Trophoblast cell (in vitro differentiated cells and primary cell): ENCODE measurements around the gene LRRC45.
A peak's percentile ranks its signal among the peaks of the same experiment; 100 is the strongest.

Source experiments
- DNase-seq, 2 donors: peaks; one replicate each; pipeline ENCODE4 v3.0.0-alpha.2; 2016
- H2AFZ ChIP-seq: 2 replicates; pipeline ENCODE4 v1.6.1; 2013; ENCODE audit warnings: low read length, moderate library complexity, mild to moderate bottlenecking; ENCODE audit not compliant: insufficient read depth, poor library complexity
- H2AK5ac ChIP-seq: 2 replicates; pipeline ENCODE4 v1.6.1; 2013; ENCODE audit warnings: mild to moderate bottlenecking, low read length
- H2BK120ac ChIP-seq: 2 replicates; pipeline ENCODE4 v1.6.1; 2013; ENCODE audit warnings: low read length, mild to moderate bottlenecking, moderate library complexity; ENCODE audit not compliant: insufficient read depth, poor library complexity
- H2BK12ac ChIP-seq: 2 replicates; pipeline ENCODE4 v1.6.1; 2013; ENCODE audit warnings: mild to moderate bottlenecking, low read length, moderate library complexity
- H2BK5ac ChIP-seq: 2 replicates; pipeline ENCODE4 v1.6.1; 2013; ENCODE audit warnings: low read length, low read depth, moderate library complexity, mild to moderate bottlenecking; ENCODE audit not compliant: poor library complexity
- H3K14ac ChIP-seq: 2 replicates; pipeline ENCODE4 v1.6.1; 2013; ENCODE audit warnings: mild to moderate bottlenecking, low read length
- H3K18ac ChIP-seq: 2 replicates; pipeline ENCODE4 v1.6.1; 2013; ENCODE audit warnings: mild to moderate bottlenecking, low read length
- H3K23ac ChIP-seq: 2 replicates; pipeline ENCODE4 v1.6.1; 2013; ENCODE audit warnings: low read length
- H3K27ac ChIP-seq: 2 replicates; pipeline ENCODE4 v1.5.1; 2013; ENCODE audit warnings: low read depth, mild to moderate bottlenecking, inconsistent platforms, low read length, moderate library complexity
- H3K27me3 ChIP-seq: 2 replicates; pipeline ENCODE4 v1.6.1; 2013; ENCODE audit warnings: inconsistent platforms, mild to moderate bottlenecking, low read length, moderate library complexity; ENCODE audit not compliant: insufficient read depth
- H3K36me3 ChIP-seq, 2 experiments: 1 replicate in 1 of 2; 2 replicates in 1 of 2; pipeline ENCODE4 v1.6.1; 2013; ENCODE audit warnings: low read length in 2 of 2, mild to moderate bottlenecking in 2 of 2, moderate library complexity in 1 of 2; ENCODE audit not compliant: insufficient read depth in 2 of 2, control insufficient read depth in 1 of 2
- H3K4ac ChIP-seq: 2 replicates; pipeline ENCODE4 v1.6.1; 2013; ENCODE audit warnings: low read depth, mild to moderate bottlenecking, low read length, moderate library complexity
- H3K4me1 ChIP-seq, 2 experiments: 1 replicate in 1 of 2; 2 replicates in 1 of 2; pipeline ENCODE4 v1.6.1; 2013; ENCODE audit warnings: low read length in 2 of 2, mild to moderate bottlenecking in 2 of 2, moderate library complexity in 1 of 2; ENCODE audit not compliant: insufficient read depth in 2 of 2, control insufficient read depth in 1 of 2
- H3K4me2 ChIP-seq: 2 replicates; pipeline ENCODE4 v1.6.1; 2013; ENCODE audit warnings: inconsistent platforms, mild to moderate bottlenecking, low read length, moderate library complexity
- H3K4me3 ChIP-seq: 2 replicates; pipeline ENCODE4 v1.5.1; 2013; ENCODE audit warnings: mild to moderate bottlenecking, low read depth, low read length, inconsistent platforms
- H3K79me1 ChIP-seq: one replicate; pipeline ENCODE4 v1.6.1; 2013; ENCODE audit warnings: low read length
- H3K79me2 ChIP-seq: 2 replicates; pipeline ENCODE4 v1.6.1; 2013; ENCODE audit warnings: low read length, mild to moderate bottlenecking; ENCODE audit not compliant: control insufficient read depth, insufficient read depth, poor library complexity
- H3K9ac ChIP-seq: 2 replicates; pipeline ENCODE4 v1.6.1; 2013; ENCODE audit warnings: mild to moderate bottlenecking, low read length
- H3K9me3 ChIP-seq: 2 replicates; pipeline ENCODE4 v1.6.1; 2013; ENCODE audit warnings: low read depth, mild to moderate bottlenecking, control low read depth, inconsistent platforms, low read length; ENCODE audit not compliant: insufficient read depth
- H4K12ac ChIP-seq: 2 replicates; pipeline ENCODE4 v1.6.1; 2013; ENCODE audit warnings: low read depth, mild to moderate bottlenecking, low read length, moderate library complexity
- H4K8ac ChIP-seq: 2 replicates; pipeline ENCODE4 v1.6.1; 2013; ENCODE audit warnings: low read depth, mild to moderate bottlenecking, low read length, moderate library complexity
- H4K91ac ChIP-seq: one replicate; pipeline ENCODE4 v1.6.1; 2013; ENCODE audit warnings: low read depth, mild to moderate bottlenecking, low read length, moderate library complexity
- WGBS: extraction: QIAGEN DNeasy Blood & Tissue Kit; methylation state at CpG from one replicate; pipeline ENCODE4 v1.1.7; 2013; ENCODE audit warnings: missing lambda C conversion rate; ENCODE audit not compliant: insufficient read length, insufficient coverage; ENCODE audit errors: extremely low coverage; 5-methylcytosine and 5-hydroxymethylcytosine counted together

The LRRC45 gene

DNA sequence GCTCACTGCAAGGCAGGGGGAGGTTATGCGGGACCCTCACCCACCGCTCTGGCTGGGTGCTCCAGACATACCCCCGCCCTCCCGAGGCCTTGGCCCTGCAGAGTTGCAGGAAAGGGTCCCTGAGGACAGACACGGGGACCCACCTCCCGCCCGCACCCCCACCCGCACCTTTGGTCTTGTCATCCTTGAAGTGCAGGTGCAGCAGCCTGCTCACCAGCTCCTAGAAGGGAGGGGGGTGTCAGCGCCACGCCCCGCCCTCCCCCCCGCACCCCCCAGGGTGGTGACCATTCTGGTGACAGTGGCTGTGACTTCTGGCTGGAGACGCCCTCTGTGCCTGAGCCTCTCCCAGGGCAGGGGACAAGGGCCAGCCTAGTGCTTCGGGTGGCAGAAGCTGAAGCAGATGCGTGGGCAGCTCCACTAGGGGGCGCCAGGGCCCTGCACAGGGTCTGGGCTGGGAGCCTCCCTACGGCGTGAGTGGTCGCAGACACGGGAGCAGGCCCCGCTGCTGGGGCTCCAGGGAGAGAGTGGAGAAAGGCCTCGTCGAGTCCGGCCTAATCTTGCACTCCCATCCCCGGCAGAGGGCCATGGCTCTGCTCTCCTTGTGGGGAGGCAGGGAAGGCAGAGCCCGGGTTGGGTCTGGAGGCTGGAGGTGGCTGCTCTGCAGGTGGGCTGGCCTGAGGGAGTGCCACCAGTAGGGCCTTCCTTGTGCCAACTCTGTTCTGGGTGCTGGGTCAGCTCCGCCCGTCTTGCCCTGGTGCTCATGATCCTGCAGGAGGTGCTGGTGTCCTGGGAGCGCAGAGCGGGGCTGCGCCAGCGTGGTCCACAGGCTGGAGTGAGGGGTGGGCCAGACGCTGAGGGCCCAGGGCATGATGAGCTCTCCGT lies 3.2 kb upstream of the LRRC45 start:
- Histone ChIP-seq H3K14ac (no peak overlapping the region), H4K8ac (no peak overlapping the region), H3K27me3 (no peaks in the 10 kb centered on the region), H3K79me2 (peaks cover 8% of the 10 kb centered on the region), H3K9me3 (peaks cover 3% of the 10 kb centered on the region), H3K23ac (no peak overlapping the region), H3K4me1 (peaks cover 18 to 19% of the 10 kb centered on the region in 2 experiments), H3K4ac (no peak overlapping the region), H2AFZ (no peak overlapping the region), H2BK12ac (no peak overlapping the region), H3K4me3 (peak overlapping the region; percentile 8), H3K9ac (no peak overlapping the region), H4K12ac (no peak overlapping the region), H2BK120ac (no peak overlapping the region), H3K27ac (no peak overlapping the region), H3K79me1 (peaks cover 6% of the 10 kb centered on the region), H2AK5ac (no peak overlapping the region), H3K4me2 (no peak overlapping the region), H3K36me3 (peaks cover 14 to 18% of the 10 kb centered on the region in 2 experiments), H2BK5ac (no peak overlapping the region), H3K18ac (no peak overlapping the region), H4K91ac (no peak overlapping the region)
- no CpG with 5 or more reads among the region's 34 CpGs for WGBS
- peak in 1 of 2 donors; percentile 73 for DNase-seq

DNA sequence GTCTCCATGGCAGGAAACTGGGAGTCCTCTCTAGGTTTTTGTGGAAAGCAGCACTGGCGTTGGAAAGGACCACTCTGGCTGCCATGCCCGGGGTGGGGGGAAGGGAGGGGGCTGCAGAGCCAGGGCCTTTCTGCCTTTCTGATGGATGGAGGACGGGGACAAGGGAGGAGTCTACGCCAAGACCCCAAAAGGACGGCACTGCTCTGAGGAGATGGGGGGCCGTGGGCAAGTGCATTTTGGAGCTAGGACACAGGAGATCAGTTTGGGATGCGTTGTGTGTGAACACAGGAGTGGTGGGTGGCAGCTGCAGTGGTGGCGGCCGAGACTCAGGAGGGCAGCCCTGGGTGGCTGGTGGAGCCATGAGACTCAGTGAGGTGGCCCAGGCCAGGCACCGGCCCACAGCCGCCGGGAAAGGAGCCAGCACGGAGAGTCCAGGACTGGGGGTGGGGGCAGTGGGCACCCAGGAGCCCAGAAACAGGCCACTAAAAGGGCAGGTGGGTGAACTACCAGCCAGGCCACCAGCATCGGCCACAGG lies 2.5 kb upstream of the LRRC45 start:
- H3K18ac ChIP-seq: no peak overlapping the region
- H3K9me3 ChIP-seq: peaks cover 3% of the 10 kb centered on the region
- peaks cover 18 to 19% of the 10 kb centered on the region in 2 experiments for H3K4me1 ChIP-seq
- no peak for DNase-seq
- peaks cover 14 to 18% of the 10 kb centered on the region in 2 experiments for H3K36me3 ChIP-seq
- no peak overlapping the region for H2BK12ac ChIP-seq
- no peak overlapping the region for H3K23ac ChIP-seq
- no peaks in the 10 kb centered on the region for H3K27me3 ChIP-seq
- no peak overlapping the region for H2BK5ac ChIP-seq
- H3K79me2 ChIP-seq: peaks cover 8% of the 10 kb centered on the region
- H3K79me1 ChIP-seq: peaks cover 6% of the 10 kb centered on the region
- H3K4me3 ChIP-seq: no peak overlapping the region
- H4K8ac ChIP-seq: no peak overlapping the region
- no peak overlapping the region for H3K9ac ChIP-seq
- H4K91ac ChIP-seq: no peak overlapping the region
- H4K12ac ChIP-seq: no peak overlapping the region
- no CpG with 5 or more reads among the region's 14 CpGs for WGBS
- H2AK5ac ChIP-seq: no peak overlapping the region
- H3K14ac ChIP-seq: no peak overlapping the region
- no peak overlapping the region for H3K4ac ChIP-seq
- H3K27ac ChIP-seq: no peak overlapping the region
- no peak overlapping the region for H3K4me2 ChIP-seq
- no peak overlapping the region for H2BK120ac ChIP-seq
- no peak overlapping the region for H2AFZ ChIP-seq

DNA sequence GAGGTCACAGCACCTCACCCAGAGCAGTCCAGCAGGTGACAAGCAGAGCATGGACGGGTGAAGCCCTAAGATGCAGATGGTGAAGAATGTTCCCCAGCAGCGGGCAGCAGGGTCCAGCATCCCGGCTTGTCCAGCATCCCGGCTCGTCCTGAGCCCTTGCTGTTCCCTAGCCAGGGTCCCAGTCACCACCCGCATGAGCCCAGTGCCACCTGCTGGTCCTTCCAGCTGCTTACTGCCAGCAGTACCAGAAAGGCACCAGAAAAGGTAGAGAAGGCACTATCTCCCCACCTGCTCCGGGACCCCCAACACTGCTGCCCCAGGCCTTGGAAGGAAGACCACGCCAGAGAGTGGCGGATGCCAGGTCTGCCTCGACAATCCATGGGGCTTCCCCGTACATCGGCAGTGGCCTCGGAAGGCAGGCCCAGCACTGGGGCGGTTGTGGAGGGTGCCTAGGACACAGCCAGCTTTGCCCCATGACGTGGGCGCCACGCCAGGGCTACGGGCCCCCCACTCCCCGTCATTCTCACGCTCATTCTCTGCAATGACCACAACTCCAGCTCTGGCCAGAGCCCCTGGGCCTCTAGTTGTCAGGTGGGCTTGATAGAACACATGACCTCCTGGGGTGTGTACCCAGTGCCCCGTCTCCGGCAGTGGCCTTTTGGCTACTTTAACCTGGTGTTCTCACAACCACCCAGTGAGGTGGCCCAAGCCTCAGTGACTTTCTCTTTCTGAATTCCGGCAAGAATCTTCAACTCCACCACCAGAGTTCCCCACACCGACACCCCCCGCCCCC lies 1.8 kb upstream of the LRRC45 start:
- no peak overlapping the region for H3K23ac ChIP-seq
- no peak overlapping the region for H4K91ac ChIP-seq
- no peak overlapping the region for H3K27ac ChIP-seq
- H3K4ac ChIP-seq: no peak overlapping the region
- no peak overlapping the region for H2BK12ac ChIP-seq
- no peak overlapping the region for H3K9ac ChIP-seq
- H2AFZ ChIP-seq: no peak overlapping the region
- peaks cover 6% of the 10 kb centered on the region for H3K79me1 ChIP-seq
- H3K79me2 ChIP-seq: peaks cover 8% of the 10 kb centered on the region
- no peak overlapping the region for H3K4me3 ChIP-seq
- H2AK5ac ChIP-seq: no peak overlapping the region
- H3K4me2 ChIP-seq: peak overlapping the region; percentile 89
- H3K18ac ChIP-seq: no peak overlapping the region
- H3K14ac ChIP-seq: no peak overlapping the region
- peaks cover 18 to 19% of the 10 kb centered on the region in 2 experiments for H3K4me1 ChIP-seq
- WGBS: no CpG with 5 or more reads among the region's 25 CpGs
- no peak overlapping the region for H2BK5ac ChIP-seq
- H4K12ac ChIP-seq: no peak overlapping the region
- peak; percentile 93 to 94 for DNase-seq
- H3K36me3 ChIP-seq: peaks cover 14 to 18% of the 10 kb centered on the region in 2 experiments
- H3K27me3 ChIP-seq: no peaks in the 10 kb centered on the region
- H4K8ac ChIP-seq: no peak overlapping the region
- H3K9me3 ChIP-seq: peaks cover 3% of the 10 kb centered on the region
- H2BK120ac ChIP-seq: no peak overlapping the region

DNA sequence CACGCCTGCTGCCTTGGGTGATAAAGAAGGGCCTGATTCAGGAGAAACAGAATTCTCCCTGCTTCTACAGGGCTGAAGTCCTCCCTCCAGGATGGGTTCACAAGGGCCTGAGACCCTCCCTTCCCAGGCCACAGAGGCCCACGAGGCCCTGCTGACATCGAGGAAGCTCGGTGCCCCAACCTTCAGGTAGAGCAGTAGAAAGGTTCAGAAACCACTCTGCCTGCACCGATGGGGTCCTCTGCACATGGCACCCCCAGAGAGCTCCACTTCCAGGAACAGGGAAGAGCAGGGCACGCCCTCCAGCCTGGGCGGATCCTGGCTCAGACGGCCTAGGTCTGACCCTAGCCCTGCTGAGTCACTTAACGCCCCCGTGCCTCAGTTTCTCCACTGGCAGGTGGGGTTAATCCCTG lies 1.2 kb upstream of the LRRC45 start:
- Histone ChIP-seq H3K23ac (no peak overlapping the region), H4K8ac (peak overlapping the region; percentile 80), H3K18ac (peak overlapping the region; percentile 79), H3K9me3 (peaks cover 4% of the 10 kb centered on the region), H2BK120ac (no peak overlapping the region), H3K4me3 (peak overlapping the region; percentile 89), H3K36me3 (peaks cover 14 to 18% of the 10 kb centered on the region in 2 experiments), H3K14ac (peak overlapping the region; percentile 76), H4K12ac (peak overlapping the region; percentile 26), H2BK5ac (no peak overlapping the region), H4K91ac (peak overlapping the region; percentile 30), H3K27ac (no peak overlapping the region), H2AFZ (peak overlapping the region; percentile 57), H3K79me1 (peaks cover 6% of the 10 kb centered on the region), H3K27me3 (no peaks in the 10 kb centered on the region), H2AK5ac (peak overlapping the region; percentile 6), H3K79me2 (peaks cover 8% of the 10 kb centered on the region), H3K4me2 (peak overlapping the region; percentile 89), H2BK12ac (no peak overlapping the region), H3K9ac (peak overlapping the region; percentile 75), H3K4ac (peak overlapping the region; percentile 66), H3K4me1 (peaks cover 18 to 19% of the 10 kb centered on the region in 2 experiments)
- no CpG with 5 or more reads among the region's 10 CpGs for WGBS
- no peak for DNase-seq
